WTC11 (cell line): Measurements from ENCODE around the gene FAAP24. TPM values are rescaled to one million over a fixed set of nuclear protein-coding genes. Genes with fewer than 3 reads are reported as not detected.
"Not testable (repeated sequence)": the region's sequence is repeated elsewhere in the genome, so short reads cannot be mapped to it uniquely, and the experiment has no call there.

Experiments used
- ATAC-seq: fragments of 200-7000 bp; cut with Tn5 transposase; 2 replicates; pipeline ENCODE4 v1.10.0; 2021; ENCODE audit warnings: mild to moderate bottlenecking, moderate library complexity
- CTCF ChIA-PET: fragments of 300-600 bp; sonication (Branson Sonifier 250); formaldehyde crosslinking; loops from one replicate; lab custom pipeline; 2021; ENCODE audit warnings: antibody characterized with exemption; lab: Charles Lee
- POLR2A ChIA-PET: fragments of 350-600 bp; sonication (Branson Sonifier 250); formaldehyde crosslinking; loops from one replicate; lab custom pipeline; 2021; ENCODE audit warnings: antibody characterized with exemption; lab: Charles Lee
- DNase-seq: peaks from one replicate; pipeline ENCODE4 v3.0.0; 2021; ENCODE audit warnings: low spot score
- H3K27ac Mint-ChIP-seq: 2 replicates; pipeline ENCODE4 v1.8.0; 2021; ENCODE audit warnings: mixed read lengths
- H3K27me3 Mint-ChIP-seq: 2 replicates; pipeline ENCODE4 v1.8.0; 2021; ENCODE audit warnings: low read depth, mild to moderate bottlenecking, moderate library complexity, mixed read lengths
- H3K36me3 Mint-ChIP-seq: 2 replicates; pipeline ENCODE4 v1.8.0; 2021; ENCODE audit warnings: mixed read lengths
- H3K4me1 Mint-ChIP-seq: 2 replicates; pipeline ENCODE4 v1.8.0; 2022; ENCODE audit warnings: mixed read lengths
- H3K4me3 Mint-ChIP-seq: 2 replicates; pipeline ENCODE4 v1.8.0; 2021; ENCODE audit warnings: mild to moderate bottlenecking, moderate library complexity, mixed read lengths
- H3K9me3 Mint-ChIP-seq: 2 replicates; pipeline ENCODE4 v1.8.0; 2021; ENCODE audit warnings: mixed read lengths
- AFF4 ChIP-seq: sonication (generic); formaldehyde crosslinking; IDR thresholded peaks from 2 replicates; pipeline ENCODE4 v1.8.1; 2023; ENCODE audit warnings: mild to moderate bottlenecking, missing genetic modification reagents, borderline replicate concordance
- ATF2 ChIP-seq: sonication (generic); formaldehyde crosslinking; IDR thresholded peaks from 2 replicates; pipeline ENCODE4 v1.8.1; 2022; ENCODE audit warnings: low read depth, missing genetic modification reagents, borderline replicate concordance
- CREB1 ChIP-seq: sonication (generic); formaldehyde crosslinking; IDR thresholded peaks from 2 replicates; pipeline ENCODE4 v1.8.0; 2023; ENCODE audit warnings: mild to moderate bottlenecking, missing genetic modification reagents
- E2F4 ChIP-seq: sonication (generic); formaldehyde crosslinking; IDR thresholded peaks from 2 replicates; pipeline ENCODE4 v1.8.1; 2022; ENCODE audit warnings: low read depth, mild to moderate bottlenecking, moderate library complexity, missing genetic modification reagents, borderline replicate concordance
- ESRRA ChIP-seq: sonication (generic); formaldehyde crosslinking; IDR thresholded peaks from 2 replicates; pipeline ENCODE4 v1.8.1; 2022; ENCODE audit warnings: mild to moderate bottlenecking, missing genetic modification reagents, borderline replicate concordance
- FOXJ3 ChIP-seq: sonication (generic); formaldehyde crosslinking; IDR thresholded peaks from 2 replicates; pipeline ENCODE4 v1.9.0; 2021; ENCODE audit warnings: missing genetic modification reagents, mild to moderate bottlenecking, borderline replicate concordance
- FOXK1 ChIP-seq: sonication (generic); formaldehyde crosslinking; IDR thresholded peaks from 2 replicates; pipeline ENCODE4 v1.8.0; 2022; ENCODE audit warnings: mild to moderate bottlenecking, moderate library complexity, missing genetic modification reagents
- HMGXB4 ChIP-seq: sonication (generic); formaldehyde crosslinking; IDR thresholded peaks from 2 replicates; pipeline ENCODE4 v1.8.1; 2023; ENCODE audit warnings: mild to moderate bottlenecking, moderate library complexity, missing genetic modification reagents
- MAX ChIP-seq: sonication (generic); formaldehyde crosslinking; IDR thresholded peaks from 2 replicates; pipeline ENCODE4 v1.8.0; 2022; ENCODE audit warnings: mild to moderate bottlenecking, missing genetic modification reagents
- NFYB ChIP-seq: sonication (generic); formaldehyde crosslinking; conservative IDR thresholded peaks from 2 replicates; pipeline ENCODE4 v1.8.0; 2022; ENCODE audit warnings: low read depth, missing genetic modification reagents
- NR3C1 ChIP-seq: sonication (generic); formaldehyde crosslinking; conservative IDR thresholded peaks from 2 replicates; pipeline ENCODE4 v1.8.1; 2023; ENCODE audit warnings: low read depth, mild to moderate bottlenecking, missing genetic modification reagents
- RORB ChIP-seq: fragments of 250-450 bp; sonication (Bioruptor Pico); IDR thresholded peaks from 2 replicates; pipeline ENCODE4 v1.9.0; 2021; ENCODE audit warnings: mild to moderate bottlenecking
- SMAD3 ChIP-seq: sonication (generic); formaldehyde crosslinking; IDR thresholded peaks from 2 replicates; pipeline ENCODE4 v1.8.0; 2022; ENCODE audit warnings: missing genetic modification reagents, mild to moderate bottlenecking, borderline replicate concordance
- ZNF121 ChIP-seq: sonication (generic); formaldehyde crosslinking; IDR thresholded peaks from 2 replicates; pipeline ENCODE4 v1.8.0; 2023; ENCODE audit warnings: missing genetic modification reagents
- ZNF416 ChIP-seq: fragments of 250-450 bp; sonication (Bioruptor Pico); IDR thresholded peaks from 2 replicates; pipeline ENCODE4 v1.9.0; 2021; ENCODE audit warnings: mild to moderate bottlenecking, inconsistent platforms
- ZSCAN18 ChIP-seq: fragments of 250-450 bp; sonication (Bioruptor Pico); IDR thresholded peaks from 2 replicates; pipeline ENCODE4 v2.1.2; 2022; ENCODE audit warnings: mild to moderate bottlenecking, moderate library complexity
- total RNA-seq: library from RNA; stranded (reverse); gene quantifications from 3 replicates; pipeline ENCODE4 v1.2.3, GENCODE V29; 2021

FAAP24 gene
- total RNA-seq, 1 experiment from 2014 or later: 5.3 TPM

- TF ChIP-seq HMGXB4 (CRISPR knock-in tag) (no peak), AFF4 (no peak), CREB1 (CRISPR knock-in tag) (no peak)
Observed at GRCh38 chr19:32988724-32989123, 16.7 kb downstream of the FAAP24 start (continued).

GRCh38 chr19:32995966-32996365, 23.9 kb downstream of the FAAP24 start:
- H3K36me3 Mint-ChIP-seq: peaks cover 49% of the 10 kb centered on the region
- H3K4me3 Mint-ChIP-seq, H3K27ac Mint-ChIP-seq, H3K4me1 Mint-ChIP-seq, H3K9me3 Mint-ChIP-seq, DNase-seq, POLR2A ChIA-PET, ATAC-seq, H3K27me3 Mint-ChIP-seq, CTCF ChIA-PET: not testable (repeated sequence)

GRCh38 chr19:32997061-32997464, 25.0 kb downstream of the FAAP24 start:
- H3K36me3 Mint-ChIP-seq: peaks cover 45% of the 10 kb centered on the region
- CTCF ChIA-PET, H3K4me3 Mint-ChIP-seq, H3K27ac Mint-ChIP-seq, POLR2A ChIA-PET, H3K27me3 Mint-ChIP-seq, H3K9me3 Mint-ChIP-seq, H3K4me1 Mint-ChIP-seq, DNase-seq, ATAC-seq: not testable (repeated sequence)

- DNase-seq: no peak
- H3K27me3 Mint-ChIP-seq: no peaks in the 10 kb centered on the region
- H3K27ac Mint-ChIP-seq: no peak overlapping the region
- no peak for ATAC-seq
- H3K9me3 Mint-ChIP-seq: no peaks in the 10 kb centered on the region
- ChIA-PET CTCF (no interaction called here), POLR2A (no interaction called here)
- H3K36me3 Mint-ChIP-seq: peaks cover 47% of the 10 kb centered on the region
- no peak overlapping the region for H3K4me3 Mint-ChIP-seq
- no peaks in the 10 kb centered on the region for H3K4me1 Mint-ChIP-seq
- TF ChIP-seq ESRRA (CRISPR knock-in tag) (no peak), NR3C1 (CRISPR knock-in tag) (no peak), FOXK1 (CRISPR knock-in tag) (no peak), RORB (CRISPR knock-in tag) (no peak), NFYB (CRISPR knock-in tag) (no peak), E2F4 (CRISPR knock-in tag) (no peak), HMGXB4 (CRISPR knock-in tag) (no peak), SMAD3 (CRISPR knock-in tag) (no peak), ZSCAN18 (CRISPR knock-in tag) (no peak), ZNF121 (no peak), ATF2 (CRISPR knock-in tag) (no peak), ZNF416 (CRISPR knock-in tag) (no peak), FOXJ3 (CRISPR knock-in tag) (no peak), MAX (CRISPR knock-in tag) (no peak)
Observed at GRCh38 chr19:32997716-32998355, 25.8 kb downstream of the FAAP24 start.
